Nucleus accumbens (tissue), 56 donors: ENCODE results near the gene NLGN1.

Experiments used
- DNase-seq, 56 donors: peaks; one replicate each; lab custom pipeline; 2025; lab: John Stamatoyannopoulos, UW

NLGN1 gene

GRCh38 chr3:174049472-174049871 is 651.9 kb downstream of the NLGN1 start:
- DNase-seq = no peak

GRCh38 chr3:174051191-174051590 is 653.6 kb downstream of the NLGN1 start:
- no peak for DNase-seq

GRCh38 chr3:174058804-174059203 is 661.3 kb downstream of the NLGN1 start:
- DNase-seq = no peak

- no peak for DNase-seq
Measured at GRCh38 chr3:174060431-174060830, 662.9 kb downstream of the NLGN1 start.

GRCh38 chr3:174061162-174061561 is 663.6 kb downstream of the NLGN1 start:
- DNase-seq = no peak

- no peak for DNase-seq
Measured at GRCh38 chr3:174061731-174062130, 664.2 kb downstream of the NLGN1 start.

- DNase-seq = no peak
Measured at GRCh38 chr3:174062923-174063322, 665.4 kb downstream of the NLGN1 start.

GRCh38 chr3:174068035-174068434 is 670.5 kb downstream of the NLGN1 start:
- DNase-seq = no peak

GRCh38 chr3:174072675-174073074 is 675.1 kb downstream of the NLGN1 start:
- DNase-seq = no peak

GRCh38 chr3:174083706-174084105 is 686.2 kb downstream of the NLGN1 start:
- no peak for DNase-seq

GRCh38 chr3:174089592-174089991 is 692.0 kb downstream of the NLGN1 start:
- no peak for DNase-seq

GRCh38 chr3:174094669-174095068 is 697.1 kb downstream of the NLGN1 start:
- no peak for DNase-seq

GRCh38 chr3:174097686-174098085 is 700.1 kb downstream of the NLGN1 start:
- no peak for DNase-seq

GRCh38 chr3:174098746-174099145 is 701.2 kb downstream of the NLGN1 start:
- no peak for DNase-seq

GRCh38 chr3:174099724-174100123 is 702.2 kb downstream of the NLGN1 start:
- no peak for DNase-seq

GRCh38 chr3:174100744-174101143 is 703.2 kb downstream of the NLGN1 start:
- DNase-seq = no peak

GRCh38 chr3:174101244-174101643 is 703.7 kb downstream of the NLGN1 start:
- DNase-seq = no peak

GRCh38 chr3:174102274-174102673 is 704.7 kb downstream of the NLGN1 start:
- DNase-seq = no peak

GRCh38 chr3:174102866-174103265 is 705.3 kb downstream of the NLGN1 start:
- no peak for DNase-seq

GRCh38 chr3:174110761-174111160 is 713.2 kb downstream of the NLGN1 start:
- DNase-seq = no peak

- no peak for DNase-seq
Measured at GRCh38 chr3:174111776-174112175, 714.2 kb downstream of the NLGN1 start.

- no peak for DNase-seq
Measured at GRCh38 chr3:174116421-174116820, 718.9 kb downstream of the NLGN1 start.

- DNase-seq = no peak
Measured at GRCh38 chr3:174120997-174121396, 723.5 kb downstream of the NLGN1 start.

GRCh38 chr3:174122411-174122810 is 724.9 kb downstream of the NLGN1 start:
- no peak for DNase-seq
